Choroid plexus epithelial cell (primary cell): Measurements from ENCODE around the gene SIVA1.

Experiments used
- DNase-seq: peaks from one replicate; pipeline ENCODE4 v3.0.0-alpha.2; 2010; ENCODE audit warnings: low read depth
- H3K4me3 ChIP-seq: 2 replicates; pipeline ENCODE4 v1.5.1; 2011; ENCODE audit warnings: low read depth, mild to moderate bottlenecking, control low read depth, low read length, moderate library complexity
- TF ChIP-seq, protein P1 (sequence below): conservative IDR thresholded peaks from 2 replicates; pipeline ENCODE4 v1.5.1; 2011; ENCODE audit warnings: low read depth, mild to moderate bottlenecking, control low read depth, inconsistent platforms, low read length, moderate library complexity

SIVA1 gene

DNA sequence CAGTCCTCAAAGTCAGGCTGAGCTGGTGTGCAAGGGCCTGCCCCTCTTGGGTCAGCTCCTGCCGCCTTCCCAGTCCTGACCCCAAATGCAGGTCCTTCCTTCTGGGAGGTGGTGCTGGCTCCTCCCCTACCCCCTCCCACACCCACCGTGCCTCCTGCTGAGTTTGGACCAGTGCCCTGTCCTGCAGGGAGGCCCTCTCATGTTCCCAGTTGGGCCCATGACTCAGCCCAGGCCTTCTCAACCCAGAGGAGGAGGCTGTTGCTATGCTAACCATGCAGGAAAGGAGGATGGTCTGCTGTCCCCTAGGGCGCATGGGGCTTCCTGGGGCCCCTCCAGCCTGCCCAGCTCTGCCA is 52.4 kb downstream of the SIVA1 start:
- TF ChIP-seq, protein P1, sequence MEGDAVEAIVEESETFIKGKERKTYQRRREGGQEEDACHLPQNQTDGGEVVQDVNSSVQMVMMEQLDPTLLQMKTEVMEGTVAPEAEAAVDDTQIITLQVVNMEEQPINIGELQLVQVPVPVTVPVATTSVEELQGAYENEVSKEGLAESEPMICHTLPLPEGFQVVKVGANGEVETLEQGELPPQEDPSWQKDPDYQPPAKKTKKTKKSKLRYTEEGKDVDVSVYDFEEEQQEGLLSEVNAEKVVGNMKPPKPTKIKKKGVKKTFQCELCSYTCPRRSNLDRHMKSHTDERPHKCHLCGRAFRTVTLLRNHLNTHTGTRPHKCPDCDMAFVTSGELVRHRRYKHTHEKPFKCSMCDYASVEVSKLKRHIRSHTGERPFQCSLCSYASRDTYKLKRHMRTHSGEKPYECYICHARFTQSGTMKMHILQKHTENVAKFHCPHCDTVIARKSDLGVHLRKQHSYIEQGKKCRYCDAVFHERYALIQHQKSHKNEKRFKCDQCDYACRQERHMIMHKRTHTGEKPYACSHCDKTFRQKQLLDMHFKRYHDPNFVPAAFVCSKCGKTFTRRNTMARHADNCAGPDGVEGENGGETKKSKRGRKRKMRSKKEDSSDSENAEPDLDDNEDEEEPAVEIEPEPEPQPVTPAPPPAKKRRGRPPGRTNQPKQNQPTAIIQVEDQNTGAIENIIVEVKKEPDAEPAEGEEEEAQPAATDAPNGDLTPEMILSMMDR = no peak
- H3K4me3 ChIP-seq = no peak overlapping the region
- DNase-seq = peak; percentile 93

DNA sequence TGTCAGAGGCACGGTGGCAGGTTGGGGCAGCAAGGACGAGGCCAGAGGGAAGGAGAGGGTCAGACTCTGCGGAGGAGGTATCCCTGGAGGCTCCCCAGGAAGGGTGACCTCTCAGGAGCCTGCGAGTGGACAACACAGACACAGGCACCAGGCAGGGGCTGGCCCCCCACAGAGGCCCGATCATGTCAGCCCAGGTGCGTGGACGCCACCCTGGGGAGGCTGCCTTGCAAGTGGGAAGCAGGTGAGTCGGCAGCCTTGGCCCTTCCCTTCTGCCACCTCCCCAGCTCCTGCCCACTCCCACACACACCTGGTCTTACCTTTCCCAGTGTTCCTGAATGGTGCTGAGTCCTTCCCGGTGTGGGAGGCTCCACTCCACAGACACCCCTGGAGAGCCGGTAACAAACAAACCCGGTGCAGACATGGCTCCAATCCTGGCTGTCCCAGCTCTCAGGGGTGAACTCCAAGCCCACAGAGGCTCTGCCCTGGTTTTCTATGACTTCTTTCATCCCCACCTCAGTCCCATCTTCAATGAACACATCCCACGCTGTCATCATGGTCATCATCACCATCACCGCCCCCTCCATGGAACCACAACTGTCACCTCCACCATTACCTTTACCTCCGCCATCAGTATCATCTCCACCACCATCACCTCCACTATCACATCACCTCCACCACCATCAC is 53.1 kb downstream of the SIVA1 start:
- TF ChIP-seq, protein P1 = no peak
- no peak for DNase-seq
- no peak overlapping the region for H3K4me3 ChIP-seq

DNA sequence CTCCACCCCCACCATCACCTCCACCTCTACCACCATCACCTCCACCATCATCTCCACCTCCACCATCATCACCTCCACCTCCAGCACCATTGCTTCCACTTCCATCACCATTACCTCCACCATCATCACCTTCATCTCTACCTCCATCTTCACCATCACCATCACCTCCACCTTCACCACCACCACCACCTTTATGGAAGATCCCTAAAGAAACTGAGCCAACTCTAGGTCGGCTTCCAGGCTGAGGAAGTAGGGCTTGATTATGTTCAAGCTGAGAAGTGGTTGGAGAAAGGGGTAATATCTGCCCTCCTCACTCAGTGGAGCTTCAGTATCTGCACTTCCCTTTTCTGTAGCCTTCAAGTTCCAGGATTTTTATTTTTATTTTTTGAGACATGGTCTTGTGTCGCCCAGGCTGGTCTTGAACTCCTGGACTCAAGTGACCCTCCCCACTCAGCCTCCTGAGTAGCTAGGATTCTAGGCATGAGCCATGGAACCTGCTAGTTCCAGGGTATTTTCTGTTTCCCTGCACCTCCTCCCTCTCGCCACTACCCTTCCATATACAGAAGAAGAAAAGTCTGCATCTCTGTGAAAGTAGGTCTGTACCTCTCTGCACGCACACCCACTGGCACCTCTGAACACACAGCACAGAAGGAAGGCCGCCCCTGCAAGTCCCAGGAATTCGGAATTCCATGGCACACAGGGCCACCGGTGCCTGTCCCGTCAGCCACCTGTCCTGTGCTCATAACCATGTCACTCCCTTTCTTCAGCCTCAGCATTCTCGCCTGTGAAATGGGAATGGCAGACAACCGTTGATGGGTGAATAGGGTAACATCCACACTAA is 53.9 kb downstream of the SIVA1 start:
- TF ChIP-seq, protein P1 = no peak
- no peak overlapping the region for H3K4me3 ChIP-seq
- DNase-seq = no peak

DNA sequence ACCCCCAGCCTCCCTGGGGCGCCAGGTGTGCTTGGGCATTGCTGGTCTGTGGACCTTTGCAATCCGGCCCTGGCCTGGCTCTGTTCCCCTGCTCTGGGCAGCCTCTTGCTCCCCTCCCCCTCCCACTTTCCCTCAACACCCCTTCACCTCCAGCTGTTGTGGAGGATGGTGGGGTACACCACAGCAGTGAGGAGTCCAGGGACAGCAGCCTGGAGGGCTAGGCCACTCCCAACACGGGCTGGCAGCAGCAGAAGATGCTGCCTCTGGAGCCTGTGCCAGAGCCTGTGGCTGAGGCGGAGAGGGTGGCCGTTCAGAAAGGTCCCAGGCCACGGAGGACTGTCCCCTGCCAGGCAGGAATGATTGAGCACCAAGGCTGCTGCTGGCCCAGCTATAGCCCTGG is 55.5 kb downstream of the SIVA1 start:
- no peak overlapping the region for H3K4me3 ChIP-seq
- DNase-seq = no peak
- TF ChIP-seq, protein P1 = no peak
